GM19324 (cell line): ENCODE results near the gene PISD.

Experiments used
- ATAC-seq: cut with Tn5 transposase; IDR thresholded peaks from one replicate; pipeline ENCODE4 v1.9.1; 2021; ENCODE audit warnings: mild to moderate bottlenecking, moderate library complexity; ENCODE audit not compliant: unreplicated experiment, low FRiP score

The PISD gene

GRCh38 chr22:31578171-31578570 lies 83.8 kb downstream of the PISD start:
- no peak for ATAC-seq

GRCh38 chr22:31577711-31578110 lies 84.3 kb downstream of the PISD start:
- no peak for ATAC-seq

- ATAC-seq, result no peak
Observed at GRCh38 chr22:31575190-31575589, 86.8 kb downstream of the PISD start.

- ATAC-seq, result no peak
Observed at GRCh38 chr22:31574055-31574670, 87.9 kb downstream of the PISD start.

DNA sequence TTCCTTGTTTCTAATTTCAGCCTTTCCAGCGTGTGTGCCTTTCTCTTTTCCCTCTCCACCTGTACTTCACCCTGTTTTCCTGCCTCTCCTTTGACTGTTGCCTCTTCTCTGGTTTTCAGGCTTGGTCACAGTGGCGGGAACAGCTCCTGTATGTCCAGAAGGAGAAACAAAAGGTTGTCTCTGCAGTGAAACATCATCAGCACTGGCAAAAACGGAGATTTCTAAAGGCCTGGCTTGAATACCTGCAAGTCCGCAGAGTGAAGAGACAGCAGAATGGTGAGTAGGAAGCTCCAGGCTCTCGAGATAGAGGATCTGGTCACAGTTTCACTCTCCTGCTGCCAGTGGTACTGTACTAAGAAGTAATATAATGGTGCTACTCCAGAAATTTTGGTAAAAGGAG lies 89.1 kb downstream of the PISD start:
- no peak for ATAC-seq

- no peak for ATAC-seq
Observed at GRCh38 chr22:31569126-31569525, 92.9 kb downstream of the PISD start.
